ENCODE measurements around the gene TUNAR. TPM values are rescaled to one million over a fixed set of nuclear protein-coding genes. Genes with fewer than 3 reads are reported as not detected.

Gene TUNAR
- total and polyA plus RNA-seq, 10 donors: 0.03 to 0.69 (median 0.35) TPM; not detected in 5

DNA sequence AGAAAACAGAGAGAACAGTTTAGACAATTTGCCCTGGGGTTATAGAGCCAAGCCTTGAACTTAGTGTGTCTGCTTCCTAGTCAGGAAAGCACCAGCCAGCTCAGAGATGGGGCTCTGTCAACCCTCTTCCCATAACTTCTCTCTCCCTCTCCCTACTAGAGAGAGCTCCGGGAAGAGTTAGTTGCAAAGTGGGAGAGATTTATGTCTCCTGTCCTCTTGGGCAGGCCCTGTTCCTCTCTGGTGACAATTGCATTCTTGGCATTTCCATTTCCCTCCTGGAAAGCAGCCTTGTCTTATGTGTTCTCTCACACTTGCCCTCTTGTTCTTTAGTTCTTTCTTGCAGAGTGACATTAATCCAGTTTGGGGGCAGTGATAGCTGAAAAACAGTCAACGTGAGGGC is 42.1 kb upstream of the TUNAR start:
- Histone ChIP-seq H3K27ac (no peak overlapping the region), H3K4me1 (no peaks in the 10 kb centered on the region), H3K4me3 (no peak overlapping the region), H3K27me3 (replicated peaks in 1 of 7) (peaks cover 0 to 27% (median 0%) of the 10 kb centered on the region in 7 donors), H3K36me3 (no peaks in the 10 kb centered on the region), H3K9me3 (peaks cover 0 to 5% (median 0%) of the 10 kb centered on the region in 8 donors)
- 26 to 44% (median 33%) methylated on average over 2 of the region's 2 CpGs for WGBS, 5 donors
- no peak for DNase-seq
- intact Hi-C loops (cut with DNase I; ENCODE audit: low total_unique reads): no loop called here
- TF ChIP-seq CTCF (IDR thresholded peaks at IDR 0.05 in 8 of 11, conservative IDR thresholded peaks at IDR 0.05 in 3 of 11) (no peak), POLR2AphosphoS5 (IDR thresholded peaks at IDR 0.05) (no peak), POLR2A (IDR thresholded peaks at IDR 0.05) (no peak)

DNA sequence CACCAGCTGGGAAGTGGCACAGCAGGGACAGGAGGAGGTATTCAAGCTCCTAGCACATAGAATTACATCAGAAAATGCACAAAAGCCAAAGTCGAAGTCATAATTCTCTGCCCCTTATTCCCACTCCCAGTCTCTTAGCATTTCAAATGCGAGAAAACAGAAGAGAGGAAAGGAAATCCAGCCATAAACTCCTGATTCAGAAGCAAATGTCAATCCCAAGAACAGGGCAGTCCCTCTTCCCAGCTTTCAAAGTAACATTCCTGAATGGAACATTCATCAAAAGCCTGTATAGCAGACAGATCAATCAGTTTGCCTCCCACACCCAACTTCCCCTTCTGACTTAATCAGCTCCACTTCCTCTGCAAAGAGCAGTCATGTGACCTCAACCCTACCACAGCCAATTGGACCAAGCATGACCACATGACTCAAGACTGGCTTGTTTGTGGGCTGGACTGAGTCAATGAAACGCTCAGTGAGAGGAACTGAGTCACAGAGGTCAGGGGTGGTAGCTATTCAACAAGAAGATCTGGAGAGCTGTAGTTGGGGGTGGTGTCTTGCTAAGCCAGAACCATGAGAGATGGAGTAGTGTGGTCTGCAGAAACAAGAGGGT is 41.4 kb upstream of the TUNAR start:
- Histone ChIP-seq H3K27me3 (replicated peaks in 1 of 7) (peaks cover 0 to 24% (median 0%) of the 10 kb centered on the region in 7 donors), H3K4me1 (no peaks in the 10 kb centered on the region), H3K4me3 (no peak overlapping the region), H3K9me3 (peaks cover 0 to 5% (median 0%) of the 10 kb centered on the region in 8 donors), H3K27ac (no peak overlapping the region), H3K36me3 (no peaks in the 10 kb centered on the region)
- WGBS, 5 donors: 40 to 68% (median 48%) methylated on average over 3 of the region's 3 CpGs
- TF ChIP-seq POLR2AphosphoS5 (IDR thresholded peaks at IDR 0.05): no peak
- TF ChIP-seq POLR2A (IDR thresholded peaks at IDR 0.05): no peak
- TF ChIP-seq CTCF (IDR thresholded peaks at IDR 0.05 in 8 of 11, conservative IDR thresholded peaks at IDR 0.05 in 3 of 11): no peak
- no peak for DNase-seq
- intact Hi-C loops (cut with DNase I; ENCODE audit: low total_unique reads): no loop called here

DNA sequence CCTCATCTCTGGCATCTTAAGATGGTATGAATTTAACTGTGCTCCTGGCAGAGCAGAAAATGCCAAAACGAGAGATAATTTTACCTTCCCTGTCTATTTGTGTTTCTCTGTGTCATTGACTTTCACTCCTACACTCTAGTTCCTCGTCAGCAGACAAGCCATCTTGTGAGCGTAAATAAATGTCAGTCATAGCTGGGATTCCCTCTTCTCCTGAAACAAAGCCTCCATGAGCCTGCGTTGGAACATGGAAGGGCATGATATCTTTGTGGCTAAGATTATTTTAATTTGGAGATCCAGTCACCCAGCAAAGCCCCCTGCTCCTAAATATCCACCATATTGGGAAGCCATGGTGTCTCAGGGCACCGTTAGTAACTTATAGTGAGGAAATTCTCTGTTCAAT is 37.8 kb upstream of the TUNAR start:
- TF ChIP-seq POLR2AphosphoS5 (IDR thresholded peaks at IDR 0.05) (no peak), POLR2A (IDR thresholded peaks at IDR 0.05) (no peak), CTCF (IDR thresholded peaks at IDR 0.05 in 8 of 11, conservative IDR thresholded peaks at IDR 0.05 in 3 of 11) (no peak)
- intact Hi-C loops (cut with DNase I; ENCODE audit: low total_unique reads): no loop called here
- Histone ChIP-seq H3K4me1 (no peaks in the 10 kb centered on the region), H3K9me3 (peaks cover 0 to 5% (median 0%) of the 10 kb centered on the region in 8 donors), H3K4me3 (no peak overlapping the region), H3K27me3 (replicated peaks in 1 of 7) (no peaks in the 10 kb centered on the region), H3K27ac (no peak overlapping the region), H3K36me3 (no peaks in the 10 kb centered on the region)
- 61 to 81% (median 65%) methylated on average over 5 of the region's 5 CpGs for WGBS, 5 donors
- no peak for DNase-seq

- intact Hi-C loops (cut with DNase I; ENCODE audit: low total_unique reads): no loop called here
- no peak overlapping the region for H3K4me3 ChIP-seq
- TF ChIP-seq POLR2AphosphoS5 (IDR thresholded peaks at IDR 0.05) (no peak), POLR2A (IDR thresholded peaks at IDR 0.05) (no peak), CTCF (IDR thresholded peaks at IDR 0.05 in 8 of 11, conservative IDR thresholded peaks at IDR 0.05 in 3 of 11) (no peak)
- DNase-seq: no peak
- no peaks in the 10 kb centered on the region for H3K4me1 ChIP-seq
- no peaks in the 10 kb centered on the region for H3K36me3 ChIP-seq
- H3K27ac ChIP-seq: no peak overlapping the region
- 79 to 91% (median 80%) methylated on average over 7 of the region's 7 CpGs for WGBS, 5 donors
- H3K9me3 ChIP-seq: peaks cover 0 to 5% (median 0%) of the 10 kb centered on the region in 8 donors
- no peaks in the 10 kb centered on the region for H3K27me3 ChIP-seq (replicated peaks in 1 of 7)
Measured at GRCh38 chr14:95840094-95840700, 36.4 kb upstream of the TUNAR start.

All from spleen (tissue), 11 donors.